ENCODE data around the gene CD300LD.
"Not testable (repeated sequence)": the region's sequence is repeated elsewhere in the genome, so short reads cannot be mapped to it uniquely, and the experiment has no call there.

Gene CD300LD

DNA sequence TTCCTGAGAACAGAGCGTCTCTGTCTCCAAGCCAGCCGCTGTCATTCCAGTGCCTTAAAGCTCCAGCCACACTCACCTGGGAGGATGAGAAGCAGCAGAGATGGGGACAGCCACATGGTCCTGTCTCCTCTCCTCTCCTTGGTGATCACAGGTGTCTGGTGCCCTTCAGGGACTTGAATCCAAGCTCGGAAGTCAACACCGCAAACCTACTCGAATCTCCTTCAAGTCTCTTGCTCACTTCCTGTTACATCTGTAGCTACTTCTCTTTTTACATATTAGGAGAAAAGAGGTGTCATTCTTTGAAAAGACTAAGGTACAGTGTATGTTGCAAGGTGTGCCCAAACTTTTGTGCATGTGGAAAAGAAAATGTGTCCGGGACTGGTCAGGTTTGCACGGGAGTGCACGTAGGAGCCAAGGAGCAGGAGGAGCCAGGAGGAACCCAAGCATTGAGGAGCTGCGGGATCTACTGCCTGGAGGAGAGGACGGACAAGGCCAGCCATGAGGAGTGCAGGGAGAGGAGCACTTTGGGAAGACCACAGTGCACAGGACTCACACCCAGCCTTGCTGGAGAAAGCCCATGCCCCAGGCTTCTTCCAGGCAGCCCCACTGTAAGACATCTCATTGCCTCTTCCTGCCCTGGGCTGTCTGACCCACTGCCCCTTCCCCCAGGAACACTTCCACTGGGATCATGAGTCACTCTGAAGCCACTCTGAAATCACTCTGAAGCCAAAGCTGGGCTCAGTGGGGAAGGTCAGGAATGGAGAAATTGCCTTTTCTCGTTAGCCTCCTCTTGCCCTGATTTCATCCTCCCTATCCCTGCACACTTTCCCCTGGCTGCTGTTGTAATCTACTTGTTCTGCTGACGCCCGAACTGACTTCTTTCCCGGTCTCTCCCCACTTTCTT lies at the start of gene CD300LD:
TSS of gene CD300LD (minus strand) at position 197 of the 904 bp plus-strand sequence. CDS start at position 116, 81 bp downstream.
- peak; percentile 79 for DNase-seq

DNA sequence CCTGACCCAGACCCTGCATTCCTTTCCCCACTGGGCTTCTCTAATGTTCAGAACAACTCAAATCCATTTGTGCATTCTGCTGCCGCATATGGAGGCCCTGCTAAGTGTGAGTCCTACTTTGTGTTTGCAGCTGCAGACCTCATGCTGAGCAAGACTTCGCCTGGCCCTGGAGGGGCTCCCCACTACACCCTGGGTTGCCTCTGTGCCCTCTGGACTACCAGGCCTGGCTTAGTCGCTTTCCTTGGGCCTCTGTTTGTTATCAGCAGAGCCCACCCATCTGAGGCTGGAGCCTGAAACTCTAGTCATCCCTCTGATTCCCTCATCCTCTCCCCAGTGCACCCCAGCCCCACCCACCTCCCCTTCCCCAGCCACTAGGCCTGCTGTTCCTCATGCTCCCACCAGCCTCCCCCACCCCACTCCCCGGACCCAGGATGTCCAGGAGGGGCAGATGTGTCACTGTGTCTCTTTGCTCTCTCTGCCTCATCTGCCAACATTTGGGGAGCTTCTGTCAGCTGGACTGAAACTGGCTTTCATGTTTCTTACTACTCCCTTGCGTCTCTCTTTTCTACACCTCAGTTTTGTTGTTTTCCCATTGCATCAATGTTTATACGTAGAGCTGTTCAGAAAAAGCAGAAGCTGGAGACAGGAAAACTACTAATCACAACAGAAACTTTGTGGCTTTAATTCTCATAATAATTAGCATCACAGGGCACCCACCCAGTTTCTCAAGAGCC lies 49.3 kb upstream of the CD300LD start:
- no peak for DNase-seq

GRCh38 chr17:74639704-74640151 lies 47.6 kb upstream of the CD300LD start:
- DNase-seq: peak; percentile 78

GRCh38 chr17:74637926-74638325 lies 45.8 kb upstream of the CD300LD start:
- DNase-seq: no peak

GRCh38 chr17:74637265-74637664 lies 45.2 kb upstream of the CD300LD start:
- no peak for DNase-seq

DNA sequence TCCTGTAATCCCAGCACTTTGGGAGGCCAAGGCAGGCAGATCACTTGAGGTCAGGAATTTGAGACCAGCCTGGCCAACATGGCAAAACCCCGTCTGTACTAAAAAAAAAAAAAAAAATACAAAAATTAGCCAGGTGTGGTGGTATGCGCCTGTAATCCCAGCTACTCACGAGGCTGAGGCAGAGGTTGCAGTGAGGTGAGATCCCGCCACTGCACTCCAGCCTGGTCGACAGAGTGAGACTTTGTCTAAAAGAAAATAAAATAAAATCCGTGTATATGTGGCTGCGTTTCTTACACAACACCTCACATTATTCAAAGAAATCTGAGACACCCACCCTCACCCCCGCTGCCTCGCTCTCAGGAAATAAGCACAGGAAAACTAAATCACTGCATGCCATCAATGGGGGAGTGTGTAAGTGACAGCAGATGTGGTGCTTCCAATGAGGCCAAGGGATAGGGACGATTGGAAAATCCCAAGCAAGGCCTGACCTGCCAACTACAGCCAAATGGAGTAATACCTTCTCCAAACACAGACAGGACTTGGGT lies 44.5 kb upstream of the CD300LD start:
- DNase-seq: not testable (repeated sequence)

DNA sequence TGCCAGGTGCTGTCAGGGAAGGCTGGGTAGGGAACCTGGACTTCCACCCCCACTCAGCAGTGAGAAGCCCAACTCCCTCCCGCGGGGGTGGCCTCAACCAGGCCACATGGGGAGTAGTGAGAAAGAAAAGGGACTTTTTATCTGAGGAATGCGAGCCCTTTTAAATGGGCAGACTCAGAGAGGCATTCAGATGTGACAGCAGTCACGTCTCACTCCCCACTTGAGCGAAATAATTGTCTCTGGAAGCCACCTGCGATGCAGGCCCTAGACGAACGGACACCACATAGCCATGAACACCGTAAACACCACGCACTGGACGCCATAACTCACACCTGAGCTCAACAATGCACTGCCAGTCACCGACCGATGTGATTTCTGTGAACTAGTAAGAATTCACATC lies 43.3 kb upstream of the CD300LD start:
- DNase-seq: no peak

- peak; percentile 24 for DNase-seq
These were observed 41.2 kb upstream of the CD300LD start for GRCh38 chr17:74633326-74633725.

- DNase-seq: no peak
These were observed 40.5 kb upstream of the CD300LD start for GRCh38 chr17:74632617-74633016.

GRCh38 chr17:74631468-74632450 lies 39.7 kb upstream of the CD300LD start:
- DNase-seq: peak; percentile 72

- DNase-seq: not testable (repeated sequence)
These were observed 38.2 kb upstream of the CD300LD start for GRCh38 chr17:74630251-74630650.

DNA sequence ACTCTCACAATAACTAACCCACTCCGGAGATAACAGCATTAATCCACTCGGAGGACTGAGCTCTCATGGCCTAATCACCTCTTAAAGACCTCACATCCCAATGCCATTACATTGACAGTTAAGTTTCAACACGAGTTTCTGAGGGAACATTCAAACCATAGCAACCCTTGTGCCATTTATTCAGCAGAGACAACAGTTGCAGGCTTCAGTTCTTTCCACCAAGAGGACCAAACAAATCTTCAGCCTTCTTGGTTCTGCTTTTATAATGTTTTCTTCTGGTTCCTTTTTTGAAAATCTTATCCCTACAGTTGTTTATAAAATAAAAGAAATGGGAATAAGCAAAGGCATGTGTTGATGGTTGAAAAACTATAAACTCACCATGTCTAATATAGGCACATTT lies 33.6 kb upstream of the CD300LD start:
- DNase-seq: no peak

DNA sequence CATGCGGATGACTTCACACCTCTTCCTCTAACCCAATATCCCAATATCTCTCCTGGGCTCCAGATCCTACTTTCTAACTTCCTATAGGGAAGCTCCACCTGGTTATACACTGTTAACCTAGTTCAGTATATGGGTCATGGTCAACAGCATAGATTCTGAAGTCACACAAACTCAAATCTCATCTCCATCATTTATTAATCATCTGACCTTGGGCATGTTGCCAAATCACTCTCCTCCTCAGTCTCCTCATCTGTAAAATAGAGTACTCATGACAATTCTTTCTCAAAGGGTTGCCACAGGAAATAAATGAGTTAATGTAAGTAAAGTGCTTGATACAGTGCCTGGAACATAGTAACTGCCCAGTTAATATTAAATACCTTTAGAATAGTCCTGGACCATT lies 32.0 kb upstream of the CD300LD start:
- DNase-seq: no peak

DNA sequence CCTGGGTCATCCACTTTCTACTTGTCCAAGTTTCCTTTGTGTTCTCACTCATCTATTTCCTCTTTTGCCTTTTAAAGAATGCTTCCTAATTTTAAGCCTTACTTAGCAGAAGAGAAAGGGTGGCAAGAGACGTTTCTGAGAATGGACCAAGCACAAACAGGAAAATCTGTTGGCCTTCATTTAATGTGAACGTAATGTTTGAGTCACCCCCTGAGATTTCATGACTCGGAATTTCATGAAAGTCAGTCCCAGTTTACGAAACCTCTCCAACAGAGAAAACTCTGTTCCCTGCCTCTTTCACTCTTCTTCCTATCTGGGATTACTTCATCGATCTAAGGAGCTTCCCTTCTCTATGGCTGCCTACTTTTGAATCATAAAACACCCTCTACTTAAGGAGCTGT lies 31.6 kb upstream of the CD300LD start, which contains the start of gene CD300E:
TSS of gene CD300E (minus strand) at position 46 of the 401 bp plus-strand sequence. CDS start 117 bp downstream, outside the sequence.
- no peak for DNase-seq

- no peak for DNase-seq
These were observed 27.1 kb upstream of the CD300LD start for GRCh38 chr17:74619077-74619673.

DNA sequence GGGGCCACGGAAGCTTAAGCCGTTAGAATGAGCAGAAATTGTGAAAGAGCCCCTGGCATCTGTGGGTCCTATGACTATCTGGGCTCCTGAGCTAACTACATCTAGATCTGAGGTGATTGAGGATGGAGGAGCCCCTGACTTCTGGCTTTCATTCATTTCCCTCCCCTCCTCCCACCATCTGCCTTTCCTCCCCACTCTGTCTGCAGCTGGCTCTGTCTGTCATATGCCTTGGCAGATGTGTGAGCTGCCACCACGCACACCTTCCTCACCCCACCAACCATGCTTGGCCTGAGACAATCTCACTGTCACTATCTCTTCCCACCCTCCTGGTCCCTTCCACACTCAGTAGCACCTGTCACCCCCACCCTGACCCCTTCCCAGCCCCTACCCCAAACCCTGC lies 26.4 kb upstream of the CD300LD start:
- DNase-seq: no peak

DNA sequence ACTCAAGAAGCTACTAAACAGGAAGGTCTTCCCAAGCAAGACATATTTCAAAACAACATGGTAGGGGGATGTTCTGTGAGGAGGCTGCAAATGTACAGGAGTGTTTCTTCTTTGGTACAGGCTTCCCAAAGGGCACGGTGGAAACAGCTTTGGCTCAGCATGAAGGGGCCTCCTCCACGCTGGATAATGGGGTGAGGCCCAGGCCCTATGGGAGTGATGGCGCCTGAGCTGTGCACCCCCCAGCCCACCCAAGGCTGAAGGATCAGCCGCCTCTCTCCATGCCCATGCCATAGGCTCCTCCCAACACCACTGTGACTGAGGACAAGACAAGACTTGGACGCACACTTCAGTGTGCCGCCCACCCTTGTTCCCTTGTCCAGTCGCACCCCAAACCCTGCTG lies 24.6 kb upstream of the CD300LD start:
- DNase-seq: no peak

DNA sequence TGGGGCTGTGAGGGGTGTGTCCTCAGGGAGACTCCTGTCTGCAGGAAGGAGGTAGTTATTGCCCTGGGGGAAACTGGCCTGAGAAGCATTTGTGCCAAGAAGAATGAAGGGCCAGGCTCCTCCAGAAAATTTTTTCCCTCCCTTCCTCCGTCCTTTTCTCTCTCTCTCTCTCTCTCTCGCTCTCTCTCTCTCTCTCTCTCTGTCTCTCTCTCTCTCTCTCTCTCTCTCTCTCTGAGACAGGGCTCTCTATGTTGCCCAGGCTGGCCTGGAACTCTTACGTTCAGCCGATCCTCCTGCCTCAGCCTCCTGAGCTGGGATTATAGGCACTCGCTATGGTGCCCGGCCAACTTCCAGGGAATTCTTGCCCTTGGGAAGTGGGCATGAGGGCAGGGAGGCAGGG lies 20.0 kb upstream of the CD300LD start:
- DNase-seq: no peak

GRCh38 chr17:74610108-74610507 lies 18.0 kb upstream of the CD300LD start:
- peak; percentile 58 for DNase-seq

DNA sequence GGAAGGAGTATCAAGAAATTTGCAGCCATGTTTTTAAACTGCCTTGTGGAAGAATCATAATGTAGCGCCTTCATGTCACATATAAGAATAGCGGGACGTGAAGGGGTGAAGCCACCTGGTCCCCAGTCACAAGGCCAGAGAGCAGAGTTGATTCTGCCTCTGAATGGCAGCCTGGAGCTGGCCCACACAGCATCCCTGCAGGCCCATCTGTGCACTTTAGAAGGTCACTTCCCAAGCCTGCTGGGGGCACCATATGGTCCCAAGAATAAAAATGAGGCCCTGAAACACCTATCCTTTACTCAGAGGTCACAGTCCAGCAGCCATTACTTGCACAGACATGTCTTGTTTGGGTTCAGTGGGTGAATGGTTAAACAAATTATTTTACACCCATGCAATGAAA lies 16.4 kb upstream of the CD300LD start:
- DNase-seq: no peak

- no peak for DNase-seq
These were observed 15.1 kb upstream of the CD300LD start for GRCh38 chr17:74607221-74607620.

DNA sequence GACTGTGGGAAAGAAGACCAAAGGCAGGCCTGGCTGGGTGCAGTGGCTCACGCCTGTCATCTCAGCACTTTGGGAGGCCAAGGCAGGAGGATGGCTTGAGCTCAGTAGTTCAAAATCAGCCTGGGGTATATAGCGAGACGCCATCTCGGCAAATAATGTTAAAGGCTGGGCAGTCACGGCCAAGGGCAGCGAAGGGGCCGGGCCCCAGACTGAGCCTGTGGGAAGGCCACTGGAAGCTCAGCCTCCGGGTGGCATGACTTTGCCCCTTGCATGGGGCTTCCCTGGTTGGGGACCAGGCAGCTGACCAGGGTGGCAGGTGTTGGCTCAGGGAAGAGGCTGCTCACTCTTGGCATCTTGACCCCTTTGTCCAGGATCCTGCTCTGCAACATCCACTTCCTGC lies 14.0 kb upstream of the CD300LD start:
- DNase-seq: no peak

Data from RPMI8226 (cell line).